Osteoblast (primary cell): ENCODE measurements around the gene PHOSPHO2. TPM values are rescaled to one million over a fixed set of nuclear protein-coding genes. Genes with fewer than 3 reads are reported as not detected.

Experiments
- DNase-seq: peaks from one replicate; pipeline ENCODE4 v3.0.0; 2011; ENCODE audit warnings: low spot score, mixed read lengths; ENCODE audit not compliant: insufficient read length; ENCODE audit errors: missing footprints
- H2AFZ ChIP-seq: 2 replicates; pipeline ENCODE4 v1.6.0; 2011; ENCODE audit warnings: mild to moderate bottlenecking, low read length
- H3K27ac ChIP-seq: 2 replicates; pipeline ENCODE4 v1.5.1; 2011; ENCODE audit warnings: mild to moderate bottlenecking, low read depth, low read length, moderate library complexity
- H3K27me3 ChIP-seq: 2 replicates; pipeline ENCODE4 v1.6.0; 2012; ENCODE audit warnings: mild to moderate bottlenecking, control low read depth, inconsistent platforms, low read length, moderate library complexity; ENCODE audit not compliant: insufficient read depth
- H3K36me3 ChIP-seq: 2 replicates; pipeline ENCODE4 v1.5.1; 2011; ENCODE audit warnings: mild to moderate bottlenecking, low read length, control low read depth, moderate library complexity; ENCODE audit not compliant: insufficient read depth
- H3K4me1 ChIP-seq: 2 replicates; pipeline ENCODE4 v1.5.1; 2011; ENCODE audit warnings: mild to moderate bottlenecking, low read length, control low read depth, moderate library complexity; ENCODE audit not compliant: insufficient read depth
- H3K4me2 ChIP-seq: 2 replicates; pipeline ENCODE4 v1.6.0; 2011; ENCODE audit warnings: mild to moderate bottlenecking, low read length; ENCODE audit not compliant: insufficient read depth
- H3K4me3 ChIP-seq: fragments of 200-600 bp; sonication (generic); 3 replicates; pipeline ENCODE4 v1.5.1; 2012; ENCODE audit warnings: mild to moderate bottlenecking, low read length, inconsistent platforms; ENCODE audit not compliant: insufficient read depth
- H3K79me2 ChIP-seq: 2 replicates; pipeline ENCODE4 v1.6.0; 2012; ENCODE audit warnings: mild to moderate bottlenecking, low read length, control low read depth, inconsistent platforms; ENCODE audit not compliant: insufficient read depth
- H3K9me3 ChIP-seq: 2 replicates; pipeline ENCODE4 v1.5.1; 2011; ENCODE audit warnings: low read depth, low read length, control low read depth
- H4K20me1 ChIP-seq: 2 replicates; pipeline ENCODE4 v1.6.0; 2012; ENCODE audit warnings: mild to moderate bottlenecking, low read length, control low read depth; ENCODE audit not compliant: insufficient read depth
- CTCF ChIP-seq: IDR thresholded peaks from 2 replicates; pipeline ENCODE4 v1.5.1; 2011; ENCODE audit warnings: mild to moderate bottlenecking, low read depth, low read length, moderate library complexity; ENCODE audit errors: extremely low read depth
- total RNA-seq: library from RNA; depleted of rRNA; stranded (reverse); fragments of >200 nt; gene quantifications from 2 replicates; pipeline ENCODE4 v1.2.3, GENCODE V29; 2012

PHOSPHO2 gene
- total RNA-seq, 1 donor = 3.6 TPM

- no peaks in the 10 kb centered on the region for H3K9me3 ChIP-seq
- no peaks in the 10 kb centered on the region for H3K27me3 ChIP-seq
- TF ChIP-seq CTCF = no peak
- peaks cover 17% of the 10 kb centered on the region for H3K4me1 ChIP-seq
- DNase-seq = no peak
- no peak overlapping the region for H3K27ac ChIP-seq
- H4K20me1 ChIP-seq = no peaks in the 10 kb centered on the region
- H2AFZ ChIP-seq = no peak overlapping the region
- no peak overlapping the region for H3K4me2 ChIP-seq
- H3K36me3 ChIP-seq = no peaks in the 10 kb centered on the region
- no peak overlapping the region for H3K4me3 ChIP-seq
- H3K79me2 ChIP-seq = no peaks in the 10 kb centered on the region
Observed at GRCh38 chr2:169717691-169718063, 23.4 kb downstream of the PHOSPHO2 start.

GRCh38 chr2:169718930-169719504, 24.7 kb downstream of the PHOSPHO2 start:
- no peak for DNase-seq
- no peak for TF ChIP-seq CTCF
- H2AFZ ChIP-seq = no peak overlapping the region

GRCh38 chr2:169721016-169721415, 26.7 kb downstream of the PHOSPHO2 start:
- peaks cover 4% of the 10 kb centered on the region for H3K4me1 ChIP-seq
- H3K79me2 ChIP-seq = no peaks in the 10 kb centered on the region
- H3K36me3 ChIP-seq = no peaks in the 10 kb centered on the region
- TF ChIP-seq CTCF = no peak
- no peaks in the 10 kb centered on the region for H3K9me3 ChIP-seq
- no peak overlapping the region for H3K27ac ChIP-seq
- H3K4me3 ChIP-seq = no peak overlapping the region
- H3K4me2 ChIP-seq = no peak overlapping the region
- H2AFZ ChIP-seq = no peak overlapping the region
- no peaks in the 10 kb centered on the region for H3K27me3 ChIP-seq
- H4K20me1 ChIP-seq = no peaks in the 10 kb centered on the region
- DNase-seq = no peak

More at GRCh38 chr2:169718930-169719504, 24.7 kb downstream of the PHOSPHO2 start:
- H3K36me3 ChIP-seq = no peaks in the 10 kb centered on the region
- H3K4me1 ChIP-seq = peaks cover 17% of the 10 kb centered on the region
- H3K79me2 ChIP-seq = no peaks in the 10 kb centered on the region
- no peaks in the 10 kb centered on the region for H3K9me3 ChIP-seq
- H3K4me3 ChIP-seq = no peak overlapping the region
- no peaks in the 10 kb centered on the region for H4K20me1 ChIP-seq
- no peaks in the 10 kb centered on the region for H3K27me3 ChIP-seq
- no peak overlapping the region for H3K27ac ChIP-seq
- H3K4me2 ChIP-seq = no peak overlapping the region

- H3K4me2 ChIP-seq = no peak overlapping the region
- no peak overlapping the region for H3K27ac ChIP-seq
- H3K79me2 ChIP-seq = no peaks in the 10 kb centered on the region
- no peak for TF ChIP-seq CTCF
- DNase-seq = no peak
- no peaks in the 10 kb centered on the region for H3K9me3 ChIP-seq
- no peaks in the 10 kb centered on the region for H3K27me3 ChIP-seq
- no peak overlapping the region for H3K4me3 ChIP-seq
- no peaks in the 10 kb centered on the region for H3K36me3 ChIP-seq
- no peaks in the 10 kb centered on the region for H4K20me1 ChIP-seq
- H3K4me1 ChIP-seq = no peaks in the 10 kb centered on the region
- H2AFZ ChIP-seq = no peak overlapping the region
Observed at GRCh38 chr2:169727065-169727464, 32.8 kb downstream of the PHOSPHO2 start.
